GM23248 (cell line): ENCODE results near the gene E2F4. TPM values are rescaled to one million over a fixed set of nuclear protein-coding genes. Genes with fewer than 3 reads are reported as not detected.

Experiments
- DNase-seq: peaks from one replicate; pipeline ENCODE4 v3.0.0-alpha.2; 2015
- H2AFZ ChIP-seq: fragments of 200-600 bp; sonication (generic); 2 replicates; pipeline ENCODE4 v1.6.1; 2016; ENCODE audit warnings: antibody characterized with exemption
- H3F3A ChIP-seq: fragments of 200-600 bp; sonication (generic); 2 replicates; pipeline ENCODE4 v1.6.1; 2016; ENCODE audit warnings: mild to moderate bottlenecking, antibody characterized with exemption, mixed run types; ENCODE audit not compliant: insufficient read depth
- H3K27ac ChIP-seq: fragments of 200-600 bp; sonication (generic); 2 replicates; pipeline ENCODE4 v1.5.1; 2016; ENCODE audit warnings: mild to moderate bottlenecking
- H3K27me3 ChIP-seq: fragments of 200-600 bp; sonication (generic); replicated peaks from 2 replicates; pipeline ENCODE4 v1.6.1; 2016; ENCODE audit warnings: mild to moderate bottlenecking; ENCODE audit not compliant: insufficient read depth
- H3K36me3 ChIP-seq: fragments of 200-600 bp; sonication (generic); 2 replicates; pipeline ENCODE4 v1.6.1; 2016; ENCODE audit warnings: low read depth, mild to moderate bottlenecking
- H3K4me1 ChIP-seq: fragments of 200-600 bp; sonication (generic); 2 replicates; pipeline ENCODE4 v1.6.1; 2016; ENCODE audit warnings: mild to moderate bottlenecking; ENCODE audit not compliant: insufficient read depth
- H3K4me2 ChIP-seq: fragments of 200-600 bp; sonication (generic); one replicate; pipeline ENCODE4 v1.6.1; 2016; ENCODE audit warnings: mild to moderate bottlenecking; ENCODE audit not compliant: unreplicated experiment
- H3K4me3 ChIP-seq: fragments of 200-600 bp; sonication (generic); 2 replicates; pipeline ENCODE4 v1.5.1; 2016; ENCODE audit warnings: mild to moderate bottlenecking
- H3K79me2 ChIP-seq: fragments of 200-600 bp; sonication (generic); 2 replicates; pipeline ENCODE4 v1.6.1; 2016; ENCODE audit warnings: mild to moderate bottlenecking; ENCODE audit not compliant: insufficient read depth
- H3K9ac ChIP-seq: fragments of 200-600 bp; sonication (generic); 2 replicates; pipeline ENCODE4 v1.6.1; 2016; ENCODE audit warnings: mild to moderate bottlenecking
- H3K9me2 ChIP-seq: fragments of 200-600 bp; sonication (generic); 2 replicates; pipeline ENCODE4 v1.6.1; 2016; ENCODE audit warnings: mixed run types, mild to moderate bottlenecking, moderate library complexity; ENCODE audit not compliant: insufficient read depth
- H3K9me3 ChIP-seq: fragments of 200-600 bp; sonication (generic); one replicate; pipeline ENCODE4 v1.6.1; 2017; ENCODE audit warnings: low read depth
- H4K20me1 ChIP-seq: fragments of 200-600 bp; sonication (generic); 2 replicates; pipeline ENCODE4 v1.6.0; 2016; ENCODE audit not compliant: insufficient read depth
- EZH2 ChIP-seq: fragments of 200-600 bp; sonication (generic); IDR thresholded peaks from 2 replicates; pipeline ENCODE4 v1.6.1; 2018; ENCODE audit warnings: antibody characterized with exemption, mild to moderate bottlenecking; ENCODE audit not compliant: insufficient read depth, poor library complexity, severe bottlenecking
- EZH2phosphoT487 ChIP-seq: fragments of 200-600 bp; sonication (generic); IDR thresholded peaks from 2 replicates; pipeline ENCODE4 v1.6.1; 2018; ENCODE audit warnings: antibody characterized with exemption, moderate library complexity, mild to moderate bottlenecking, low read depth; ENCODE audit not compliant: insufficient read depth
- WGBS, 2 experiments: methylation state at CpG; one replicate each; pipeline ENCODE4 v1.1.6; 2015 to 2017; ENCODE audit warnings: low lambda C conversion rate in 2 of 2, low coverage in 1 of 2; ENCODE audit errors: missing lambda C conversion rate in 2 of 2; 5-methylcytosine and 5-hydroxymethylcytosine counted together
- in situ Hi-C: fragments of 300-500 bp; cut with MboI; formaldehyde crosslinking; loops from 2 replicates; pipeline ENCODE4 v1.15.0; 2020
- polyA plus RNA-seq: library from polyadenylated mRNA; unstranded; fragments of >200 nt; fragmentation: Nextera tagmentation; extraction: Ambion mirVana; gene quantifications from 2 replicates; pipeline ENCODE4 v1.2.1, GENCODE V29; 2016
- total RNA-seq: library from RNA; depleted of rRNA; stranded (reverse); fragments of >200 nt; shearing (Covaris generic); gene quantifications from 2 replicates; pipeline ENCODE4 v1.2.3, GENCODE V29; 2014

Gene E2F4
- total and polyA plus RNA-seq, 2 experiments from 2014 or later = 50.0 to 82.0 TPM

- Histone ChIP-seq H4K20me1 (no peaks in the 10 kb centered on the region), H3K4me2 (no peak overlapping the region), H3K79me2 (no peaks in the 10 kb centered on the region)
These were observed 14.9 kb downstream of the E2F4 start for GRCh38 chr16:67206838-67207248.

GRCh38 chr16:67207249-67208091, 15.5 kb downstream of the E2F4 start:
- no peaks in the 10 kb centered on the region for H3K9me2 ChIP-seq
- no peaks in the 10 kb centered on the region for H3F3A ChIP-seq
- H3K27ac ChIP-seq = no peak overlapping the region
- in situ Hi-C loops = no loop called here
- DNase-seq = peak; percentile 83
- H3K4me2 ChIP-seq = no peak overlapping the region
- H3K36me3 ChIP-seq = no peaks in the 10 kb centered on the region
- H3K79me2 ChIP-seq = no peaks in the 10 kb centered on the region
- no peaks in the 10 kb centered on the region for H4K20me1 ChIP-seq
- H3K4me1 ChIP-seq = peaks cover 12% of the 10 kb centered on the region
- TF ChIP-seq EZH2phosphoT487 (no peak), EZH2 (no peak)
- no peak overlapping the region for H2AFZ ChIP-seq
- no peak overlapping the region for H3K4me3 ChIP-seq
- 75 to 76% methylated on average over 21 of the region's 21 CpGs for WGBS, 2 experiments
- no peak overlapping the region for H3K9ac ChIP-seq
- no peaks in the 10 kb centered on the region for H3K9me3 ChIP-seq
- no peaks in the 10 kb centered on the region for H3K27me3 ChIP-seq

More at GRCh38 chr16:67206838-67207248, 14.9 kb downstream of the E2F4 start:
- no peak for DNase-seq
- Histone ChIP-seq H3K4me3 (no peak overlapping the region), H3K27ac (no peak overlapping the region), H3K27me3 (no peaks in the 10 kb centered on the region), H3K9me2 (no peaks in the 10 kb centered on the region), H3K9ac (no peak overlapping the region), H3K36me3 (no peaks in the 10 kb centered on the region), H3F3A (no peaks in the 10 kb centered on the region), H3K9me3 (no peaks in the 10 kb centered on the region), H2AFZ (no peak overlapping the region), H3K4me1 (peaks cover 12% of the 10 kb centered on the region)
- WGBS, 2 experiments = 91 to 95% methylated on average over 3 of the region's 3 CpGs
- no peak for TF ChIP-seq EZH2phosphoT487
- TF ChIP-seq EZH2 = no peak
- in situ Hi-C loops = no loop called here

GRCh38 chr16:67208154-67208896, 16.4 kb downstream of the E2F4 start:
- Histone ChIP-seq H3K27me3 (no peaks in the 10 kb centered on the region), H3K9me2 (no peaks in the 10 kb centered on the region), H3K27ac (no peak overlapping the region), H4K20me1 (no peaks in the 10 kb centered on the region), H3K9ac (no peak overlapping the region), H3K4me3 (no peak overlapping the region), H3K4me1 (peaks cover 12% of the 10 kb centered on the region), H3F3A (no peaks in the 10 kb centered on the region), H3K36me3 (no peaks in the 10 kb centered on the region), H3K9me3 (no peaks in the 10 kb centered on the region), H3K4me2 (no peak overlapping the region), H2AFZ (no peak overlapping the region), H3K79me2 (no peaks in the 10 kb centered on the region)
- 95 to 98% methylated on average over 8 to 11 of the region's 11 CpGs for WGBS, 2 experiments
- no peak for DNase-seq
- no peak for TF ChIP-seq EZH2
- no peak for TF ChIP-seq EZH2phosphoT487
- in situ Hi-C loops = no loop called here

- H3K4me2 ChIP-seq = no peak overlapping the region
- TF ChIP-seq EZH2 (no peak), EZH2phosphoT487 (no peak)
- no peak overlapping the region for H3K9ac ChIP-seq
- in situ Hi-C loops = no loop called here
- H3K36me3 ChIP-seq = no peaks in the 10 kb centered on the region
- no peak overlapping the region for H2AFZ ChIP-seq
- H4K20me1 ChIP-seq = no peaks in the 10 kb centered on the region
- H3K4me3 ChIP-seq = no peak overlapping the region
- WGBS, 2 experiments = 89 to 91% methylated on average over 7 to 8 of the region's 8 CpGs
- no peaks in the 10 kb centered on the region for H3K27me3 ChIP-seq
- H3K9me2 ChIP-seq = no peaks in the 10 kb centered on the region
- no peak for DNase-seq
- no peak overlapping the region for H3K27ac ChIP-seq
- no peaks in the 10 kb centered on the region for H3F3A ChIP-seq
- no peaks in the 10 kb centered on the region for H3K79me2 ChIP-seq
- no peaks in the 10 kb centered on the region for H3K9me3 ChIP-seq
- H3K4me1 ChIP-seq = peaks cover 12% of the 10 kb centered on the region
These were observed 17.6 kb downstream of the E2F4 start for GRCh38 chr16:67209565-67209964.
